ENCODE data around the gene RFC2. TPM values are rescaled to one million over a fixed set of nuclear protein-coding genes. Genes with fewer than 3 reads are reported as not detected.

Gene RFC2
- total RNA-seq, 1 experiment from 2014 or later: 75.6 TPM

- Histone ChIP-seq H3K9ac (ENCODE audit: low read length) (peak overlapping the region; percentile 4; the same call in 1 of the 2 replicates), H3K36me3 (ENCODE audit: control insufficient read depth in 1 of 2, insufficient read depth in 2 of 2, low read length in 2 of 2) (peaks cover 12 to 46% of the 10 kb centered on the region in 2 experiments), H3K27ac (ENCODE audit: low read depth, low read length) (peak overlapping the region; percentile 9; the same call in 1 of the 2 replicates), H4K20me1 (ENCODE audit: insufficient read depth) (peaks cover 73% of the 10 kb centered on the region; the same call in 1 of the 2 replicates), H3K79me2 (ENCODE audit: insufficient read depth, low read length) (peaks cover 100% of the 10 kb centered on the region), H2AFZ (ENCODE audit: low read depth, low read length, poor library complexity, severe bottlenecking) (no peak overlapping the region), H3K9me2 (ENCODE audit: insufficient read depth) (no peaks in the 10 kb centered on the region), H3K4me1 (ENCODE audit: control insufficient read depth in 1 of 2, insufficient read depth in 2 of 2, low read length in 2 of 2) (peaks cover 46 to 75% of the 10 kb centered on the region in 2 experiments), H3K9me3 (ENCODE audit: control insufficient read depth in 1 of 2, insufficient read depth in 1 of 2, low read depth in 1 of 2, low read length in 2 of 2) (no peaks in the 10 kb centered on the region), H3K27me3 (ENCODE audit: insufficient read depth, low read length) (no peaks in the 10 kb centered on the region), H3K4me3 (replicated peaks in 1 of 2; ENCODE audit: low read depth in 1 of 2, low read length in 2 of 2) (no peak overlapping the region), H3K4me2 (ENCODE audit: low read length) (peak overlapping the region; percentile 45)
- CTCF ChIA-PET: interaction anchor here (0.8 to 2.0 kb wide), 14 partner anchors 9 to 159 kb away, joined by 3 to 12 read pairs (median 4); partner anchors contain the start of genes EIF4H and LIMK1
- intact Hi-C loops (cut with micrococcal nuclease): loop anchor here (2.0 kb wide), 1 partner anchor 115 kb away; no protein-coding TSS in a partner anchor
- no TSS peak for BruUV-seq (replicated peaks)
- peak; percentile 70 for TF ChIP-seq RAD21 (IDR thresholded peaks at IDR 0.05; ENCODE audit: low read depth)
- TF ChIP-seq CTCF (IDR thresholded peaks at IDR 0.05 in 2 of 3, conservative IDR thresholded peaks at IDR 0.05 in 1 of 3; ENCODE audit: borderline replicate concordance in 1 of 3, insufficient read depth in 1 of 3, low read depth in 2 of 3, low read length in 2 of 3): peak; percentile 58 to 72 (median 71)
- no peak for TF ChIP-seq JUND (IDR thresholded peaks at IDR 0.05)
- no peak for TF ChIP-seq MAX (IDR thresholded peaks at IDR 0.05)
- TF ChIP-seq CBX3 (IDR thresholded peaks at IDR 0.05; ENCODE audit: low read depth): 0 out of 2 replicates have a peak, but pooled peaks have one; percentile 37
- POLR2A ChIA-PET: interaction anchor here (0.8 to 2.0 kb wide), 5 partner anchors 9 to 124 kb away, joined by 3 to 6 read pairs (median 5); partner anchors contain the start of gene EIF4H
- RAD21 ChIA-PET (ENCODE audit: low non-redundant PET in 1 of 2, low total read pairs in 2 of 2, uncharacterized antibody in 2 of 2, unreplicated experiment in 2 of 2): interaction anchor here (0.6 to 1.2 kb wide), 3 partner anchors 100 to 116 kb away, joined by 3 read pairs; partner anchors contain the start of gene LIMK1 (in 1 of the 2)
- no peak for DNase-seq (ENCODE audit: low read depth, low spot score)
- ATAC-seq: peak; percentile 76
These were observed 70.3 kb downstream of the RFC2 start for GRCh38 chr7:74183653-74184450.
